CD4-positive, alpha-beta T cell treated with Interleukin-2 at 100 ng/mL for 4 hours (primary cell): ENCODE measurements around the gene UGCG.

Source experiments
- DNase-seq: peaks from one replicate; pipeline ENCODE4 v3.0.0-alpha.2; 2020; ENCODE audit warnings: low spot score

Gene UGCG

GRCh38 chr9:111984086-111984802 lies 87.6 kb downstream of the UGCG start:
- DNase-seq = no peak
